ENCODE results near the gene SPEF2. TPM values are rescaled to one million over a fixed set of nuclear protein-coding genes. Genes with fewer than 3 reads are reported as not detected.
A peak's percentile ranks its signal among the peaks of the same experiment; 100 is the strongest.
"Not testable (repeated sequence)": the region's sequence is repeated elsewhere in the genome, so short reads cannot be mapped to it uniquely, and the experiment has no call there.

SPEF2 gene
- total RNA-seq, 1 donor from 2014 or later: 11.8 TPM

- DNase-seq (ENCODE audit: low spot score): no peak
Measured at GRCh38 chr5:35819668-35820067, 202.0 kb downstream of the SPEF2 start.

GRCh38 chr5:35820735-35821134 is 203.1 kb downstream of the SPEF2 start:
- DNase-seq (ENCODE audit: low spot score): no peak

- DNase-seq (ENCODE audit: low spot score): no peak
Measured at GRCh38 chr5:35821513-35821912, 203.8 kb downstream of the SPEF2 start.

- no peak for DNase-seq (ENCODE audit: low spot score)
Measured at GRCh38 chr5:35822511-35822910, 204.8 kb downstream of the SPEF2 start.

GRCh38 chr5:35823347-35824098 is 205.9 kb downstream of the SPEF2 start:
- DNase-seq (ENCODE audit: low spot score): no peak

GRCh38 chr5:35826056-35826455 is 208.4 kb downstream of the SPEF2 start:
- no peak for DNase-seq (ENCODE audit: low spot score)

DNA sequence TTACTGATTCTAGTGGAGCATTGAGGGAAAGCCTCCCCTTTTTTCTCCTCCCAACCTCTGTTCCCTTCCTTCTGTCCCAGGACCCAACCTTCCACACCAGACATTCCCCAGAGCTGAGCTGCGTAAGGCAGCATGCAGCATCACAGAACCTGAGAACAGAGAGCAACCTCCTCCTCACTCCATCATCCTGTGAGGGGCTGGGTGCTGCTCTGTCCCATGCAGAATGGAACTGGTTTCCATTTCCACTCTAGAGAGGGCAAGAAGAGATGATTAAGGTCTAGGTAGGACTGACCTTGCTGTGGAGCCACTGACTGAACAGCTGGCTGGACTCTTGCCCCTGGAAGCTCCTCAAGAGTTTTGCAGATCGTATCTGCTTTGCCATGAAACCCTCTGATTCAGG is 208.9 kb downstream of the SPEF2 start:
- DNase-seq (ENCODE audit: low spot score): no peak

DNA sequence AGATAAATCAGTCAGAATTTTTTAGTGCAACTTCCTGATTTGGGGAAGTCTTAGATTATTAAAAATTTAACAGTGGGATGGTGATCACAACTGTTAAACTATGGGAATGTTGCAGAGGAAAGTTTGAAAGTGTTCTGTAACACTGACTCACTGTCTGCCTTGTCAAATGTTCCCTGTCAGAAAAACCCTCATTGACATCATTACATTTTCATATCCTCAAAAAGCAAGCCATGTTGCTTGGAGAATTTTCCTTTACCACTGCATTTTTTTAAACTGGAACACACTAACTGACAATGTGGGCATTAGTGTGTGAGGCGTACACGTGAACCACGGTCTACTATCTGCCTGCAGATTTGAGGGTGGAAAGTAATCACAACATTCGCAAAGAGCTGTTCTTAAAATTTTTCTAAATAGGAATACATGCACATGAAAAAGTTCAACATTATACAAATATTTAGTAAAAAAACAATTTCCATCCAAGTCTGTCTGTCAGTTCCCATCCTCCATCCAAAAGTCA is 210.5 kb downstream of the SPEF2 start:
- DNase-seq (ENCODE audit: low spot score): no peak

- DNase-seq (ENCODE audit: low spot score): no peak
Measured at GRCh38 chr5:35830587-35830986, 212.9 kb downstream of the SPEF2 start.

DNA sequence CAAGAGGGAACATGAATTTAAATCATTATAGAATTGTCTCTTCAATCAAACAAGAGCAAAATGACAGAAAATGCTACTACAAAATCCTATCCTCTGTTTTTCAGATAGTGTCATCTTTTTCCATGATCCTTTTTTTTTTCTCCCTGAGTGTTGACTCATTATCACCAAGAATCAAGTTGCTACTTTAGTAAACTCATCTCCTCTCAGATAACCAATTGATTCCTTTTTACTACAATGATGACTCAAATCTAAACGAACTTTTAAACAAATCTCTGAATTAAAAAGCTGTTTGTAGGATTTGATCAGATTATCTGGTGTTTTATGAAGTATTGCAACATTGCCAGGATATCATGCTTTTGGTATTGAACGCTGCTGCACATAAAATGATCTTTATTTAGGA is 215.1 kb downstream of the SPEF2 start:
- no peak for DNase-seq (ENCODE audit: low spot score)

DNA sequence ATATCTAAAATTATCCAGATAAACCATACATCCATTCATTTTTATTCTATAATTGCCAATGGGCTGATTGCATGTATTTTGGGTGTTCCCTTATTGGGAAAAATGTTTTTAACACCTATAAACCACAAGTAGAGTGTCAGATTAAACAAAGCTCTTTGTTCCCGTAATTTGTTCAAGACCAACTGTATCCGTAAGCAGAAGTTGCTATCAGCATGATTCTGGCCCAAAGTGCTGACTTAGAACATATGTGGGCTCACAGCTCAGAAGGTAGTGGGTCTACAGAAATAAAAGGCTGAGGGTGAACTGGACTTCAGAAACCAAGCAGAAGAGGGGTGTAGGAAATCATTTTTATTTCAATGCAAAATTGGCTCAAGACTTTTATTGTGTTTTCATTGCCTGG is 215.6 kb downstream of the SPEF2 start:
- DNase-seq (ENCODE audit: low spot score): no peak

GRCh38 chr5:35835796-35836742 is 218.4 kb downstream of the SPEF2 start:
- no peak for DNase-seq (ENCODE audit: low spot score)

DNA sequence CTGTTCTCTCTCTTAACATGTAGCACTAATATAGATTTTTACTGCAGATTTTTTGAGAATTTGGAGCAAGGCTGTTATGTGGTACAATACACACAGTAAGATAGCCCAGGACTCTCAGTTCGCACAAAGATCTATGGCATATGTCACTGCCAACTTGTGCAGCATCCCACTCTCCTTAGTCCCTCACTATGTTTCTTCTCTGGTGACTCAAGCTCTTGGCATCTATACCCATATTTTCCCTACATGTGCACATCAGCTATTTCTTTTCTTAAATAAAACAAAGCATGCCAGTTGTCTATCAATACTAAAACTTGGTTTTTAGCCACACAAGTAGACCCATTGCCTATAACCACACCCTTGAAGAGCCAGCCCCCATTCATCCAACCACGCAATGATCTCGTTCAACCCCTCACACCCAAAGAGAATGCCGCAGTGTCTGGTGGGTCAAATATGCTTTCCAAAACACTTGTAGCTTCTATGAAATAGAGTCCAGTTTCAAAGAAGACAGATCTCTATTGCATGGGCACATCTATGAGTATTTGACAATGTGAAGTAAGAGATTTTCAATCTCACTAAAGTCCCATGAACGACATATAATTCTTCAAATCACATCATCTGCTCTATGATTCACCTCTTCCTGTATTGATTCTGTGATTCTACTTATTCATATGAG is 220.8 kb downstream of the SPEF2 start:
- no peak for DNase-seq (ENCODE audit: low spot score)

DNA sequence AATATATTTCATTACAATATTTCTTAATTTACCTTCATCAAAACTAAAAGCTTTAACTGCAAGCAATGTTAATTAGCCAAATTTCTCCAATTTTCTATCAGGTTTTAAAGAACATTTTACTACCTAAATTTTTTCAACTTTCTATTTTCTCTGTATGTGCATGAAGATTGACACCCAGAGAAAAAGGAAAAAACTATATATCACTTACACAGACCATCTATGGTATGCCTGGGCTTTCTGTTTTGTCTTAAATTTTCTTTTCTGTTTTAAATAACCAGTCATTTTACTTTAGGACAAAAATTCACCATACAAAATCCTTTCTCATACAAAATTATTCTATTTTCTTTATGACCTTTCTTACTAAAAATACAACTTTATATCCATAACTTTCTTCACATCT is 225.2 kb downstream of the SPEF2 start:
- no peak for DNase-seq (ENCODE audit: low spot score)

GRCh38 chr5:35845508-35845907 is 227.8 kb downstream of the SPEF2 start:
- DNase-seq (ENCODE audit: low spot score): not testable (repeated sequence)

- DNase-seq (ENCODE audit: low spot score): no peak
Measured at GRCh38 chr5:35847491-35847890, 229.8 kb downstream of the SPEF2 start.

DNA sequence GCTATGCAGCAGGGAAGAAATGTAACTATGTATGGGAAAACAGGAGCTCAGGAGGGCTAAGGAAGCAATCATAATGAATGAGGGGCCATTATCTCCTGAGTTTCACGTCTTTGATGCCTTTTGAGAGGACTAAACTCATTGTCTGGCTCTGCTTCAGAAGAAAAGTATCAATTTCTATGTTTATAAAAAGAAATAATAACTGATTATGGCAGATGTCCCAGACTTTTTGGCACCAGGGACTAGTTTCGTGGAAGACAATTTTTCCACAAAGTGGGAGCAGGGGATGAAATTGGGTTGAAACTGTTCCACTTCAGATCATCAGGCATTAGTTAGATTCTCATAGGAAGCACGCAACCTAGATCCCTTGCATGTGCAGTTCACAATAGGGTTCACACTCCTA is 230.3 kb downstream of the SPEF2 start:
- DNase-seq (ENCODE audit: low spot score): no peak

DNA sequence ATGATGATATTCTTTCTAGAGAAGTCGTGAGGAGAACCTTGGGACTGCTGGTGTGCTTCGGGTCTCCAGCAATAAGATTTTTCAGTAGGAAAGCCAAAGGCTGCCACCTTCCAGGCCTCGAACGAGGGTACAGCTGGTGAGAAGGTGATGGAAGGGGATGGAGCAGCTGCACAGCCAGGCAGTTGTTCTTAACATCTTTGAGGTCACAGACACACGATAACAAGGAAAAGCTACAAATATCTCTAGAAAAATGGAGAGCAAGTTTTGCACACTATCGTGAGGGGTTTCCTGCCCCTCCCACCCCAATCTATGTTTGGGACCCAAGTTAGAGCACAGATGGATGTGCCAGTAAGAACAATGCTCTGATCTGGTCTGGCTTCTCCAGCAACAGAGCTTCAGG is 232.2 kb downstream of the SPEF2 start:
- DNase-seq (ENCODE audit: low spot score): no peak

- peak; percentile 7 for DNase-seq (ENCODE audit: low spot score)
Measured at GRCh38 chr5:35850967-35851680, 233.5 kb downstream of the SPEF2 start.

DNA sequence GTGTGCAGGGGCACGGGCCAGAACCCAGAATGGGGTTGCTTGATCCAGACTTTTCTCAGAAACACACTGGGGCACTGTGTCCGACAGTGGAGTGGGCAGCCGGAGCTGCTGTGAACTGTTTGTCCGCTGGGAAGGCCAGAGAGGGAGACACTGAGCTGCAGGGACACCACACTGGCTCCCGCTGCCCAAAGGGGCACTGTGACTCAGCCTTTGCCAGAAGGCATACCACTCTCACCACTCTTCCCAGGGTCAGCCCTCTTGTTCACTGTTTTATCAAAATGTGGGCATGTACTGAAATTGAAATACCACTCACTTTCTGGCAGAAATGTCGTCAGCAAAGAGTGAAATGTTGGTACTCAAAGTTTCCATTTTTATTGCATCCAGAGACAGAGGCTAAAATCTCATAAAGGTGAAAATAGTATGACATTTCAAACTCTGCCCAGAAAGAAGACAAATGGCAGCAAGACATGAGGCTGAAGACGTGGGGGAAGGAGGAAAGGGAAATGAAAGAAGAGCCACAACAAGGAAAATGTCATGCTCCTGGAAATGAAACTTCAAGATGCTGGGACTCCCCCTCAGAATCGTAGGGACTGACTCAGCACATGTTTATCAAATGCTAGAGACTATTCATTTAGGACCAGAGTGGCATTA is 234.5 kb downstream of the SPEF2 start:
- no peak for DNase-seq (ENCODE audit: low spot score)

DNA sequence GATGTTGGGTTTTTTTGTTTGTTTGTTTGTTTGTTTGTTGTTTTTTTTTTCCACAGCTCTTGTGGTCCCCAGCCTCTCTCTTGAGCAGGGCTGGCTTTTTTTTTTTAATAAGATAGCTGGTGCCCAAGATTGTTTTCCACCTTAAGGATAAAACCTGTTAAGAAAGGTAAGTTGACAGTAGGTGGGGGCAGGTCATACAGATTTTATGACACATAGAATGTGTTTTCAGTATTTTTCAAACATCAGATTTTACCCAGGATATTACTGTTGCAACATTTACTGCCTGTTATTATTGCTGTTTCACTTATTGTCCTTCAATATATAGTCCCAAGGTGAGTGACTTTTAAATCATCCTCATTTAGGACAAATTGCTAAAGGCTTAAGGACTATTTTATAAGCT is 235.1 kb downstream of the SPEF2 start:
- no peak for DNase-seq (ENCODE audit: low spot score)
